ENCODE measurements around the gene SARM1. TPM values are rescaled to one million over a fixed set of nuclear protein-coding genes. Genes with fewer than 3 reads are reported as not detected.
A peak's percentile ranks its signal among the peaks of the same experiment; 100 is the strongest.

The SARM1 gene
- total RNA-seq, 2 experiments from 2014 or later, result 11.7 to 12.3 TPM

DNA sequence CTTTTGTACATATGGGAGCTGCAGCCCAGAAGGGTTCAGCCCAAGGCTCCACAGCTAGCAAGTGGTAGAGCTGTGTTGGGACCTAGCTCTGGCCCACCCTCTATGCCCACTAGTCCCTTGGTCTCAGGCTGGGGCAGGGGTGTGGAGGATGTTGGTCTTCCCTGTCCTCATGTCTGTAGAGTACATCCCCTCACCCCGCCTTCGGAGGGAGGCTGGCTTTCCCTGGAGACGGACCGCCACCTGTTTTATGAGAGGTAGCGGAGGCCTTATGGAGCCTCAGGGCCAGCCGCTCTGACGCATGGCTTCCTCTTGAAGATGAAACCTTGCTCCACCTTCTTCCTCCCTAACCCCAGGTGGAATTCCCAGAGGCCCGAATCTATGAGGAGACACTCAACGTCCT, 27.5 kb upstream of the SARM1 start:
- Mint-ChIP-seq H3K4me3 (no peak overlapping the region), H3K27ac (peak overlapping the region; percentile 30), H3K36me3 (ENCODE audit: low read depth) (peaks cover 23% of the 10 kb centered on the region), H3K4me1 (ENCODE audit: low read depth) (peaks cover 2% of the 10 kb centered on the region), H3K27me3 (ENCODE audit: low read depth) (no peaks in the 10 kb centered on the region), H3K9me3 (no peaks in the 10 kb centered on the region)
- CTCF ChIA-PET, result interaction anchor here (0.5 kb wide), 1 partner anchor 18 kb away, joined by 3 read pairs; no protein-coding TSS in a partner anchor
- intact Hi-C loops (cut with micrococcal nuclease), result no loop called here
- DNase-seq, result no peak

- intact Hi-C loops (cut with micrococcal nuclease), result no loop called here
- Mint-ChIP-seq H3K4me1 (ENCODE audit: low read depth) (peaks cover 2% of the 10 kb centered on the region), H3K36me3 (ENCODE audit: low read depth) (peaks cover 23% of the 10 kb centered on the region), H3K27ac (peak overlapping the region; percentile 30), H3K27me3 (ENCODE audit: low read depth) (no peaks in the 10 kb centered on the region), H3K4me3 (no peak overlapping the region), H3K9me3 (no peaks in the 10 kb centered on the region)
- CTCF ChIA-PET, result no interaction called here
- no peak for DNase-seq
These were observed 27.0 kb upstream of the SARM1 start for GRCh38 chr17:28344435-28344901.

DNA sequence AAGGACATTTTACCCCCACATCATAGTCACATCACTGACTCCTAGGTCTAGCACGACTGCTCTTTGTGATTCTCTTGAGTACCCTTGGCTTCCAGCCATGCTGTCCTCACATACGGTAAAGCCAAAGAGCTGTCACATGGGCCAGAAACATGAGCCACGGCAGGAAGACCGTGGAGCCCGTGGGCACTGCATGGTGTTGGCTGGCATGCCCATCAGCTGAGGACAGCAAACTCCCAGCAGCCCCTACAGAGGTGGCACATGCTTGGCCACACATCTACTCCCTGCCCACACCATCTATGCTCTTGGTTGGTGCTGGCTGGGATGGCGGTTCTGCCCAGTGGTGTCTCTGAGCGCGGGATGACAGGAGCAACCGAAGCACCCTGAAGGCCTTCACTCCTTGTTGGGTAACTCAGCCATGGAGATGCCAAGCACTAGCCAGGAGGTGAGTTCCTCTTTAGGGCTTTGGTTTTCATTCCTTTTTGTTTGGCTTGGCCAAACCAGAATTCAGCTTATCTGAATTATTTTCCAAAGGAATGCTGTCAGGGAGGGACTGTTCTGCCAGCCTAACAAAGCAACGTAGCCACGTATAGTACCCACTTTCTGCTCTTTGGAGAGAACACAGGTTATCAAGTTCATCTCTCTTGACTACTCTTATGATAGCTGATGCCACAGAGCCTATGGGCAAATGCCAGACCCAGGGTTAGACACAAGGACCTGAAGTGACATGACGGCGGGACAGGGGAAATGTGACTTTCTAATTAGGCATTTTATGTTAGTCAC, 25.9 kb upstream of the SARM1 start:
- intact Hi-C loops (cut with micrococcal nuclease), result no loop called here
- H3K4me1 Mint-ChIP-seq (ENCODE audit: low read depth), result peaks cover 2% of the 10 kb centered on the region
- peaks cover 26% of the 10 kb centered on the region for H3K36me3 Mint-ChIP-seq (ENCODE audit: low read depth)
- no peak overlapping the region for H3K27ac Mint-ChIP-seq
- H3K9me3 Mint-ChIP-seq, result no peaks in the 10 kb centered on the region
- no peak overlapping the region for H3K4me3 Mint-ChIP-seq
- no peaks in the 10 kb centered on the region for H3K27me3 Mint-ChIP-seq (ENCODE audit: low read depth)
- no peak for DNase-seq
- CTCF ChIA-PET, result interaction anchor here (0.6 to 1.3 kb wide), 3 partner anchors 10 to 19 kb away, joined by 3 to 5 read pairs (median 3); partner anchors contain the start of gene POLDIP2

GRCh38 chr17:28346199-28346580, 25.3 kb upstream of the SARM1 start:
- Mint-ChIP-seq H3K27ac (no peak overlapping the region), H3K36me3 (ENCODE audit: low read depth) (peaks cover 29% of the 10 kb centered on the region)
- CTCF ChIA-PET, result interaction anchor here (0.6 to 1.3 kb wide), 3 partner anchors 9 to 20 kb away, joined by 3 to 5 read pairs (median 3); partner anchors contain the start of gene POLDIP2

DNA sequence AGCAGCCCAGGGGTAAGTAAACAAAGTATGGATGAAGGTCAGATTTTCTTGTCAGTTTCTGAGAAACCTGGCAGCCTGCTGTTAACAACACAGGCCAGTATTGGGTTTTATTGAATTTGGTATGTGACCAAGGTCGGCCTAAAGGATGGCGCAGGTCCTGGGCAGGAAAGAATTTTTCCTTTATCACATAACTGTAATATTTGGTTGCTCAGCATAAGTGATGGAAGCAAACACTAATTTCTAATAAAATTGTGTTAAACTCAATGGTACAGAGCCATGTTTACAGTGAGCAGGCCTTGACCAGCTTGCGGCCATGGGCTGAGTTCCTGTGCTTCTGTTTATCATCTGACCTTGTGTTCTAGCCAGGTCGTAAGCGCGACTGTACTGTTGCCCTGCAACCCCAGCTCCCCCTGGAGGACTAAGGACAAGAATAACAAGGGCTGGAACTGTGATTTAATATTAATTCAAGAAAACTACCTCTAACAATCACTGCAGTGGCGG, 24.7 kb upstream of the SARM1 start:
- no peaks in the 10 kb centered on the region for H3K27me3 Mint-ChIP-seq (ENCODE audit: low read depth)
- no peaks in the 10 kb centered on the region for H3K9me3 Mint-ChIP-seq
- H3K36me3 Mint-ChIP-seq (ENCODE audit: low read depth), result peaks cover 31% of the 10 kb centered on the region
- H3K27ac Mint-ChIP-seq, result no peak overlapping the region
- no peak overlapping the region for H3K4me3 Mint-ChIP-seq
- peaks cover 2% of the 10 kb centered on the region for H3K4me1 Mint-ChIP-seq (ENCODE audit: low read depth)
- CTCF ChIA-PET, result interaction anchor here (1.3 kb wide), 1 partner anchor 10 kb away, joined by 5 read pairs; the partner anchor contains the start of gene POLDIP2
- no peak for DNase-seq
- intact Hi-C loops (cut with micrococcal nuclease), result no loop called here

More at GRCh38 chr17:28346199-28346580, 25.3 kb upstream of the SARM1 start:
- Mint-ChIP-seq H3K9me3 (no peaks in the 10 kb centered on the region), H3K4me1 (ENCODE audit: low read depth) (peaks cover 2% of the 10 kb centered on the region), H3K27me3 (ENCODE audit: low read depth) (no peaks in the 10 kb centered on the region), H3K4me3 (no peak overlapping the region)
- intact Hi-C loops (cut with micrococcal nuclease), result no loop called here
- DNase-seq, result no peak

DNA sequence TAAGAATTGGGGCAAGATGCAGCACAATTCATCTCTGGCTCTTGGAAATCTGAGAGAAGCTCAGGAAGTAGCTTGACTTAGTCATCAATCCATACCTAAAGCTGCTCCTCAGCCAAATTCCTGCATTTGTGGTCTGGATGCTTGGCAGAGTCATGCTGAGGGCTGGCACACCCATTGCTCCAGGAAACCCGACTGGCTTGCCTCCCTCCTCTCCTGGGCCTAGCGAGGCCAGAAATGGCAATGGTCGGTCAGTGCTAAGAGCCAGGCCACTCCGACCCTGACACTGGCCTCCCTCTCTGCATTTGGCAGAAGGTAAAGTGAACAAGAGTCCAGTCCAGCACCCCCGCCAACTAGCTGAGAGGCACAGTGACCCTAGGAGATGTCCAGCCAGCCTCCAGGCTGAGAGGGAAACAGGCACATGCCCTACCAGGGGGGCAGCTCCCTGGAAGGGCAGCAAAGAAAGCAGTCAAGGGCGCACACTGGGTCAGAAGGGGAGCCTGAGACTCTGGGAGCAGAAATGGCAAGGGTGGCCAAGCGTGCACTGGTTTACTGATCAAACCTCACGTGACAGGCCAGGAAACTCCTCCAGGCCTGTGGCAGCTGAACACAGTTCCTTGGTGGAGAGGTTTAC, 24.1 kb upstream of the SARM1 start:
- peaks cover 29% of the 10 kb centered on the region for H3K36me3 Mint-ChIP-seq (ENCODE audit: low read depth)
- no peaks in the 10 kb centered on the region for H3K9me3 Mint-ChIP-seq
- intact Hi-C loops (cut with micrococcal nuclease), result no loop called here
- no peak overlapping the region for H3K4me3 Mint-ChIP-seq
- H3K4me1 Mint-ChIP-seq (ENCODE audit: low read depth), result peaks cover 2% of the 10 kb centered on the region
- no peak for DNase-seq
- CTCF ChIA-PET, result interaction anchor here (1.3 kb wide), 1 partner anchor 10 kb away, joined by 5 read pairs; the partner anchor contains the start of gene POLDIP2
- no peak overlapping the region for H3K27ac Mint-ChIP-seq
- no peaks in the 10 kb centered on the region for H3K27me3 Mint-ChIP-seq (ENCODE audit: low read depth)

DNA sequence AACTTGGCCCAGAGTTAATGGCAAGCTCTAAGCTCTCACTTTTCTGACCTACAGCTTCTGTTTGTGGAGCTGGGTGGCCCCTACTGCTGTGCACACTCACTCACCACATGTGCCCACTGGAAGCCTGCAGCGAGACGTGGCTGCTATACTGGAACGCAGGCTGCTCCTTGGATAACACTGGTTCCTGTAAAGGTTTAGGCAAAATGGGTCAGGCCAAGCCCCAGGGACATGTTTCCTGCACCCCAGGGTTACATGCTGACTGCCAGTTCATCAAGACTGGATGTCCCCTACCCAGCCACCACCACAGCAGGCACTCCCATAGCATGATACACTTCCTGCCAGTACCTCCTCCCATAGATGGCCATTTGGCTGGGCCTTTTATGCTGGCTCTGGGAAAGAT, 22.5 kb upstream of the SARM1 start:
- intact Hi-C loops (cut with micrococcal nuclease), result no loop called here
- H3K36me3 Mint-ChIP-seq (ENCODE audit: low read depth), result peaks cover 27% of the 10 kb centered on the region

DNA sequence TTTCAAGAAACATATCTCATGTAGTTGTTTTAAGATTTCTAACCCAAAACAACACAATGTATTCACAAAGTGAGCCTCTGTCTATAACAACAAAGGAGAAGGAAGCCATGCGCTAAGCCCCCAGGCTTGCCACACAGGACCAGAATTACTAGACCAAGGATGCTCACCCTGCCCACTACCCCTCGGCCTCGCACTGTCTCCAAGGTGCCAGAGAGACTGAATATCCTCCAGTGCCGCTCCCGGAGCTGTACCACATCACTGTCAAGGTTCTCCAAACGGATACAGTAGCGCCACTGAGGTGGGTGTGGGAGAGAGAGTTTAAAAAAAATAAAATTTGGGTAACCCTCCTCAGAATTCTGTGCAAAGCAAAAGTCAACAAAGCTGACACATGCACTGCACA, 21.2 kb upstream of the SARM1 start:
- H3K27me3 Mint-ChIP-seq (ENCODE audit: low read depth), result no peaks in the 10 kb centered on the region
- peaks cover 34% of the 10 kb centered on the region for H3K36me3 Mint-ChIP-seq (ENCODE audit: low read depth)
- intact Hi-C loops (cut with micrococcal nuclease), result no loop called here
- H3K4me3 Mint-ChIP-seq, result no peak overlapping the region
- H3K9me3 Mint-ChIP-seq, result no peaks in the 10 kb centered on the region
- no peak for DNase-seq
- H3K27ac Mint-ChIP-seq, result no peak overlapping the region
- peaks cover 5% of the 10 kb centered on the region for H3K4me1 Mint-ChIP-seq (ENCODE audit: low read depth)
- CTCF ChIA-PET, result interaction anchor here (0.7 kb wide), 1 partner anchor 24 kb away, joined by 3 read pairs; no protein-coding TSS in a partner anchor

More for the DNA sequence above, 22.5 kb upstream of the SARM1 start:
- no peak for DNase-seq
- Mint-ChIP-seq H3K4me3 (no peak overlapping the region), H3K4me1 (ENCODE audit: low read depth) (no peaks in the 10 kb centered on the region), H3K9me3 (no peaks in the 10 kb centered on the region), H3K27ac (no peak overlapping the region), H3K27me3 (ENCODE audit: low read depth) (no peaks in the 10 kb centered on the region)
- CTCF ChIA-PET, result no interaction called here

- H3K4me3 Mint-ChIP-seq, result peak within 1 kb of the TSS; percentile 94
- peak; percentile 97 for DNase-seq
- H3K36me3 Mint-ChIP-seq (ENCODE audit: low read depth), result peaks cover 14% of the 10 kb centered on the region
- peak within 1 kb of the TSS; percentile 74 for H3K27ac Mint-ChIP-seq
- intact Hi-C loops (cut with micrococcal nuclease), result loop anchor here (1.0 to 5.0 kb wide), 7 partner anchors 14 to 242 kb away; partner anchors contain the start of genes IFT20, SARM1, SLC46A1 and SPAG5
- CTCF ChIA-PET, result interaction anchor here (1.0 to 2.3 kb wide), 7 partner anchors 11 to 192 kb away, joined by 3 to 6 read pairs (median 4); partner anchors contain the start of genes IFT20 and TNFAIP1
- H3K9me3 Mint-ChIP-seq, result no peaks in the 10 kb centered on the region
- peaks cover 33% of the 10 kb centered on the region for H3K4me1 Mint-ChIP-seq (ENCODE audit: low read depth)
- H3K27me3 Mint-ChIP-seq (ENCODE audit: low read depth), result no peaks in the 10 kb centered on the region
These were observed 14.2 kb upstream of the SARM1 start, which contains the start of gene POLDIP2 for GRCh38 chr17:28357061-28357900. TSS of gene POLDIP2 (minus strand) at chr17:28357527. CDS start at chr17:28357448, 79 bp downstream.

- no peak for DNase-seq
- no peaks in the 10 kb centered on the region for H3K9me3 Mint-ChIP-seq
- peaks cover 14% of the 10 kb centered on the region for H3K36me3 Mint-ChIP-seq (ENCODE audit: low read depth)
- intact Hi-C loops (cut with micrococcal nuclease), result loop anchor here (1.0 to 5.0 kb wide), 7 partner anchors 13 to 241 kb away; partner anchors contain the start of genes IFT20, SARM1, SLC46A1 and SPAG5
- peaks cover 33% of the 10 kb centered on the region for H3K4me1 Mint-ChIP-seq (ENCODE audit: low read depth)
- peak overlapping the region; percentile 74 for H3K27ac Mint-ChIP-seq
- CTCF ChIA-PET, result interaction anchor here (1.0 to 2.3 kb wide), 5 partner anchors 11 to 191 kb away, joined by 3 to 6 read pairs (median 4); partner anchors contain the start of genes IFT20 and TNFAIP1
- no peaks in the 10 kb centered on the region for H3K27me3 Mint-ChIP-seq (ENCODE audit: low read depth)
- peak overlapping the region; percentile 94 for H3K4me3 Mint-ChIP-seq
These were observed 13.6 kb upstream of the SARM1 start for GRCh38 chr17:28357901-28358197.

- CTCF ChIA-PET, result no interaction called here
- no peaks in the 10 kb centered on the region for H3K9me3 Mint-ChIP-seq
- peaks cover 12% of the 10 kb centered on the region for H3K36me3 Mint-ChIP-seq (ENCODE audit: low read depth)
- intact Hi-C loops (cut with micrococcal nuclease), result no loop called here
- DNase-seq, result no peak
- no peaks in the 10 kb centered on the region for H3K27me3 Mint-ChIP-seq (ENCODE audit: low read depth)
- H3K27ac Mint-ChIP-seq, result no peak overlapping the region
- peaks cover 10% of the 10 kb centered on the region for H3K4me1 Mint-ChIP-seq (ENCODE audit: low read depth)
- H3K4me3 Mint-ChIP-seq, result no peak overlapping the region
These were observed 8.3 kb upstream of the SARM1 start for GRCh38 chr17:28363186-28363585.
